ENCODE results near the gene C10orf67. TPM values are rescaled to one million over a fixed set of nuclear protein-coding genes. Genes with fewer than 3 reads are reported as not detected.

The C10orf67 gene
- total RNA-seq, 1 donor = not detected

DNA sequence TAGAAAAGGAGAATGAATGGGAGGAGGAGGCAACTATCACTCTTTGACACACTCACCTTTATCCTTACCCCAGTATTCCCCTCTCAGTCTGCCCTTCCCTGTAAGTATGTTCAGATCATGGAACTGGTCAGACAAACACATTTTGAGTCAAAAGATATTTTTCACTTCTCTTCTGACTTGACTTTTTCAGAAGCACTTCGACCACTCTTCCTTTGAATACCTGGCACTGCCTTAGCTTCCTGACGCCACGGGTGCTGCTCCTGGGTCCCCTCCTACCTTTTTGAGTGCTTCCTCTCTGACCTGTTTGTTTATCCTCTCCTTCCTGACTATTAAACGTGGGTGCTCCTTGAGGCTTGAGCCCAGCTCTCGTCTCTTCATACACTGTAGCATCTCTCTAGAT is 19.8 kb upstream of the C10orf67 start:
- no peaks in the 10 kb centered on the region for H3K4me1 ChIP-seq (ENCODE audit: insufficient read depth, low read length)
- H3K79me2 ChIP-seq (ENCODE audit: insufficient read depth, low read length) = no peaks in the 10 kb centered on the region
- H3K9me3 ChIP-seq (ENCODE audit: low read depth, low read length) = no peaks in the 10 kb centered on the region
- DNase-seq (ENCODE audit: insufficient read length, low spot score, missing footprints) = no peak
- no peaks in the 10 kb centered on the region for H3K27me3 ChIP-seq (ENCODE audit: insufficient read depth, low read length)
- TF ChIP-seq, protein P1, sequence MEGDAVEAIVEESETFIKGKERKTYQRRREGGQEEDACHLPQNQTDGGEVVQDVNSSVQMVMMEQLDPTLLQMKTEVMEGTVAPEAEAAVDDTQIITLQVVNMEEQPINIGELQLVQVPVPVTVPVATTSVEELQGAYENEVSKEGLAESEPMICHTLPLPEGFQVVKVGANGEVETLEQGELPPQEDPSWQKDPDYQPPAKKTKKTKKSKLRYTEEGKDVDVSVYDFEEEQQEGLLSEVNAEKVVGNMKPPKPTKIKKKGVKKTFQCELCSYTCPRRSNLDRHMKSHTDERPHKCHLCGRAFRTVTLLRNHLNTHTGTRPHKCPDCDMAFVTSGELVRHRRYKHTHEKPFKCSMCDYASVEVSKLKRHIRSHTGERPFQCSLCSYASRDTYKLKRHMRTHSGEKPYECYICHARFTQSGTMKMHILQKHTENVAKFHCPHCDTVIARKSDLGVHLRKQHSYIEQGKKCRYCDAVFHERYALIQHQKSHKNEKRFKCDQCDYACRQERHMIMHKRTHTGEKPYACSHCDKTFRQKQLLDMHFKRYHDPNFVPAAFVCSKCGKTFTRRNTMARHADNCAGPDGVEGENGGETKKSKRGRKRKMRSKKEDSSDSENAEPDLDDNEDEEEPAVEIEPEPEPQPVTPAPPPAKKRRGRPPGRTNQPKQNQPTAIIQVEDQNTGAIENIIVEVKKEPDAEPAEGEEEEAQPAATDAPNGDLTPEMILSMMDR (IDR thresholded peaks at IDR 0.05; ENCODE audit: extremely low read depth, low read depth, low read length) = no peak
- H3K36me3 ChIP-seq (ENCODE audit: insufficient read depth, low read length) = no peaks in the 10 kb centered on the region
- no peak overlapping the region for H3K4me2 ChIP-seq (ENCODE audit: insufficient read depth, low read length)
- no peak overlapping the region for H3K27ac ChIP-seq (ENCODE audit: low read depth, low read length)
- H3K4me3 ChIP-seq (ENCODE audit: insufficient read depth, low read length) = no peak overlapping the region
- no peaks in the 10 kb centered on the region for H4K20me1 ChIP-seq (ENCODE audit: insufficient read depth, low read length)
- no peak overlapping the region for H2AFZ ChIP-seq (ENCODE audit: low read length)

DNA sequence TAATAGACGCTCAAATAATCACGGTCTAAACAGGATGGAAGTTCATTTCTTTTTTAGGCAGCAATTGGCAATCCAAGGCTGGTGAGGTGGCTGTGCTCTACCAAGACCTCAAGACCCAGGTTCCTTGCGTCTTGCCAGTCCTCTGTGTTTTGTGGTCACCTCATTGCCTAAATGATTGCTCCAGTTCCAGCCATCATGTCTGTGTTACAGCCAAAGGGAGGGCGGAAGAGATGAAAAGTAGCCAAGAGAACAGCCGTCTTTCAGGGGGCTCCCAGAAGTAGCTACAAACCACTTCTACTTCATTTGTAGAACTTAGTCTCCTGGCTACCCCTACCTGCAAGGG is 19.2 kb upstream of the C10orf67 start:
- no peak for DNase-seq (ENCODE audit: insufficient read length, low spot score, missing footprints)
- H4K20me1 ChIP-seq (ENCODE audit: insufficient read depth, low read length) = no peaks in the 10 kb centered on the region
- no peaks in the 10 kb centered on the region for H3K36me3 ChIP-seq (ENCODE audit: insufficient read depth, low read length)
- H3K4me3 ChIP-seq (ENCODE audit: insufficient read depth, low read length) = no peak overlapping the region
- no peaks in the 10 kb centered on the region for H3K79me2 ChIP-seq (ENCODE audit: insufficient read depth, low read length)
- no peaks in the 10 kb centered on the region for H3K9me3 ChIP-seq (ENCODE audit: low read depth, low read length)
- no peaks in the 10 kb centered on the region for H3K4me1 ChIP-seq (ENCODE audit: insufficient read depth, low read length)
- H3K27ac ChIP-seq (ENCODE audit: low read depth, low read length) = no peak overlapping the region
- H3K27me3 ChIP-seq (ENCODE audit: insufficient read depth, low read length) = no peaks in the 10 kb centered on the region
- TF ChIP-seq, protein P1 (IDR thresholded peaks at IDR 0.05; ENCODE audit: extremely low read depth, low read depth, low read length) = no peak
- H3K4me2 ChIP-seq (ENCODE audit: insufficient read depth, low read length) = no peak overlapping the region
- no peak overlapping the region for H2AFZ ChIP-seq (ENCODE audit: low read length)

DNA sequence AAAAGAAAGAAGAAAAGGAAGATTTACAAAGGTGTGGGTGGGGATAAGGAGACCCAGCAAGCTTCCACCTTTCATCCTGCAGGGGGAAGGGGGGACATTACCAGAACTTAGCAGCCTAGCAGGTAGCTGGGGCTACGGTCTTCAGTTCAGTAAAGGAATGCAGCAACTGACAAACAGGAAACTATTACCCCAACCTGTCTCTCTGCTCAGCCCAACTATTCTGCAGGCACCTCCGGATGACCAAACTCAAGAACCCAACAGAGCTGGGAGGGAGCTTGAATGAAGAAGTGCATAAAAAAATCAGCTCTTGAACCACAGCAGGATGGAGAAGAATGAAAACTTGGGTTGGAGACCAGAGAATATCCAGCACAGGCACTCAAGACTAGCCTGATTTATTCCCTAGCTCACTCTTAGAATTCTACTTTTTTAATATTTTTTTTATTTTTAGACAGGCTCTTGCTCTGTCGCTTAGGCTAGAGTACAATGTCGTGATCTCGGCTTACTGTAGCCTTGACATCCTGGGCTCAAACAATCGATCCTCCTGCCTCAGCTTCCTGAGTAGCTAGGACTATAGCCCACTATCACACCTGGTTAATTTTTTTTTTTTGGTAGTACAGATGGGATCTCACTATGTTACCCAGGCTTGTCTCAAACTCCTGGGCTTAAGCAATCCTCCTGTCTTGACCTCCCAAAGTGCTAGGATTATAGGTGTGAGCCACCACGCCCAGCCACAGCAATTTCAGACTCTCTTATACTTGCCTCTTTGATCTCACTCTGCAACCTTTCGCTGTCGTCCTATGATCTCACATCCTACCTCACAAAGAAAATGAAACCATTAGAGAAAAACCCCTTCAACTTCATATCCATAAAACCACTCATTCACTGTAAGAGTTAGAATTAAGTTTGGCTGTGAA is 18.5 kb upstream of the C10orf67 start:
- Histone ChIP-seq H3K36me3 (ENCODE audit: insufficient read depth, low read length) (no peaks in the 10 kb centered on the region), H3K4me2 (ENCODE audit: insufficient read depth, low read length) (no peak overlapping the region), H3K79me2 (ENCODE audit: insufficient read depth, low read length) (no peaks in the 10 kb centered on the region), H3K27ac (ENCODE audit: low read depth, low read length) (no peak overlapping the region), H3K27me3 (ENCODE audit: insufficient read depth, low read length) (no peaks in the 10 kb centered on the region), H3K4me1 (ENCODE audit: insufficient read depth, low read length) (no peaks in the 10 kb centered on the region), H3K9me3 (ENCODE audit: low read depth, low read length) (no peaks in the 10 kb centered on the region), H4K20me1 (ENCODE audit: insufficient read depth, low read length) (no peaks in the 10 kb centered on the region), H2AFZ (ENCODE audit: low read length) (no peak overlapping the region), H3K4me3 (ENCODE audit: insufficient read depth, low read length) (no peak overlapping the region)
- TF ChIP-seq, protein P1 (IDR thresholded peaks at IDR 0.05; ENCODE audit: extremely low read depth, low read depth, low read length) = no peak
- no peak for DNase-seq (ENCODE audit: insufficient read length, low spot score, missing footprints)

DNA sequence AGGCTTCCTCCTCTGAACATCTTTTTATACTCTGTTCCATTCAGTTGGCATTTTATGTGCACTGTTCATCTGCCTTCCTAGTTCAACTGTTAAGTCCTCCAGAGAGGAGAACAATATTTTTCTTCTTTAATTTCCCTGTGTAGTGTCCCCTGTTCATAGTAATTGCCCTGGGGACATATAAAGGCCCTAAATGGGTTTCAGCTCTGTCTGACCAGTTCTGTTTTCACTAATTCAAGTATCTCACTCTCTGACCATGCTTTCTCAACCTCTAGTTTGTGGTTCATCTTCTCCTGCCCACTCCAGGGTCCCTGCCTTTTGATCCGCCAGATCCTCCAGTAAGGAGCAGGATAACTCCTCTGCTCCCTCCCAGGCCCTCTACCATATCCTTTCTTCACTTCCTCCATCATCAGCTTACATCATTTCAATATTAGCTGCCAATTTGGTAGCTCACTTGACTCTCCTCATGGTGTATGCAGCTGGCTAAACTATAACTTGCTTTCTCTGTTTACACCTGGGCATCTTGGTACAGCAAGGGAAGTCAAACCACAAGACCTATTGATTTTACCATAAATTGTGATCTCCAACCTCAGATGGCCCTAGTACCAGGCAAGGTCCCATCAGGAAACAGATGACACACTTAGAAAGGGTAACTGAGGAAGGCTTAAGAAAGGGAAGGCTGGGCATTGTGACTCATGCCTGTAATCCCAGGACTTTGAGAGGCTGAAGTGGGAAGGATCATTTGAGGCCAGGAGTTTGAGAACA is 17.7 kb upstream of the C10orf67 start:
- Histone ChIP-seq H3K27me3 (ENCODE audit: insufficient read depth, low read length) (no peaks in the 10 kb centered on the region), H3K4me3 (ENCODE audit: insufficient read depth, low read length) (no peak overlapping the region), H3K4me2 (ENCODE audit: insufficient read depth, low read length) (no peak overlapping the region), H3K36me3 (ENCODE audit: insufficient read depth, low read length) (no peaks in the 10 kb centered on the region), H3K9me3 (ENCODE audit: low read depth, low read length) (no peaks in the 10 kb centered on the region), H3K27ac (ENCODE audit: low read depth, low read length) (no peak overlapping the region), H3K4me1 (ENCODE audit: insufficient read depth, low read length) (no peaks in the 10 kb centered on the region), H4K20me1 (ENCODE audit: insufficient read depth, low read length) (no peaks in the 10 kb centered on the region), H3K79me2 (ENCODE audit: insufficient read depth, low read length) (no peaks in the 10 kb centered on the region), H2AFZ (ENCODE audit: low read length) (no peak overlapping the region)
- no peak for DNase-seq (ENCODE audit: insufficient read length, low spot score, missing footprints)
- TF ChIP-seq, protein P1 (IDR thresholded peaks at IDR 0.05; ENCODE audit: extremely low read depth, low read depth, low read length) = no peak
